K562 (cell line): ENCODE results near the gene AMH. TPM values are rescaled to one million over a fixed set of nuclear protein-coding genes. Genes with fewer than 3 reads are reported as not detected.

Experiments
- CHD1 ChIP-seq: fragments of 200-600 bp; sonication (generic); IDR thresholded peaks from one replicate; pipeline ENCODE4 v1.6.1; 2012; ENCODE audit warnings: mild to moderate bottlenecking, moderate library complexity, low read length, inconsistent platforms
- FOXA1 ChIP-seq: fragments of 450-650 bp; IDR thresholded peaks from 2 replicates; pipeline ENCODE4 v1.6.1; 2016; ENCODE audit warnings: mild to moderate bottlenecking, borderline replicate concordance
- KLF6 ChIP-seq: fragments of 250-450 bp; sonication (Bioruptor Pico); IDR thresholded peaks from 2 replicates; pipeline ENCODE4 v1.4.0; 2020; ENCODE audit warnings: mild to moderate bottlenecking, moderate library complexity, borderline replicate concordance
- LEF1 ChIP-seq: fragments of 450-650 bp; IDR thresholded peaks from 2 replicates; pipeline ENCODE4 v1.6.1; 2016; ENCODE audit warnings: mild to moderate bottlenecking
- MCM2 ChIP-seq: fragments of 450-650 bp; IDR thresholded peaks from 2 replicates; pipeline ENCODE4 v1.6.1; 2017; ENCODE audit warnings: low read depth, mild to moderate bottlenecking
- RBFOX2 ChIP-seq: fragments of 200-400 bp; formaldehyde crosslinking; IDR thresholded peaks from 2 replicates; pipeline ENCODE4 v1.6.1; 2017; ENCODE audit warnings: low read depth, mild to moderate bottlenecking, low read length, moderate library complexity
- RHOXF2B ChIP-seq: fragments of 250-450 bp; sonication (Bioruptor Pico); conservative IDR thresholded peaks from 2 replicates; pipeline ENCODE4 v1.5.1; 2021
- SIX5 ChIP-seq, 2 experiments: IDR thresholded peaks; 2 replicates each; pipeline ENCODE4 v1.6.1; 2011; ENCODE audit warnings: low read length in 2 of 2, borderline replicate concordance in 1 of 2, low read depth in 1 of 2, mild to moderate bottlenecking in 1 of 2, moderate library complexity in 1 of 2; ENCODE audit not compliant: insufficient read depth in 1 of 2
- STAT5A ChIP-seq: IDR thresholded peaks from 2 replicates; pipeline ENCODE4 v1.6.1; 2012; ENCODE audit warnings: low read length, inconsistent platforms, borderline replicate concordance
- TCF3 ChIP-seq: sonication (generic); formaldehyde crosslinking; IDR thresholded peaks from 2 replicates; pipeline ENCODE4 v1.4.0; 2020; ENCODE audit warnings: mild to moderate bottlenecking, missing genetic modification reagents
- TRIM24 ChIP-seq, 2 experiments: fragments of 450-650 bp; IDR thresholded peaks; 2 replicates each; pipeline ENCODE4 v1.6.1; 2016
- YBX1 ChIP-seq: fragments of 450-650 bp; IDR thresholded peaks from 2 replicates; pipeline ENCODE4 v1.7.1; 2016; ENCODE audit warnings: mild to moderate bottlenecking
- ZNF133 ChIP-seq: fragments of 250-450 bp; sonication (Bioruptor Pico); IDR thresholded peaks from 2 replicates; pipeline ENCODE4 v1.4.0; 2020; ENCODE audit warnings: mild to moderate bottlenecking
- ZNF197 ChIP-seq: fragments of 200-800 bp; sonication (Bioruptor generic); IDR thresholded peaks from 2 replicates; pipeline ENCODE4 v1.6.1; 2016; ENCODE audit warnings: low read depth, missing genetic modification characterization, missing compliant biosample characterization
- ZNF274 ChIP-seq: IDR thresholded peaks from 2 replicates; pipeline ENCODE4 v1.6.1; 2011; ENCODE audit warnings: low read depth, mild to moderate bottlenecking, low read length, moderate library complexity, borderline replicate concordance
- ZNF766 ChIP-seq: fragments of 200-800 bp; sonication (Bioruptor generic); conservative IDR thresholded peaks from 2 replicates; pipeline ENCODE4 v1.6.1; 2016; ENCODE audit warnings: missing genetic modification characterization, missing compliant biosample characterization
- polyA plus RNA-seq, 8 experiments: library from polyadenylated mRNA; depleted of rRNA in 4 of 8; stranded (reverse) in 5 of 8; unstranded in 3 of 8; fragments of >200 nt; fragmentation: Nextera tagmentation in 2 of 8; fragmentation: Illumina TruSeq in 1 of 8; extraction: Ambion mirVana in 2 of 8; extraction: Trizol in 1 of 8; gene quantifications; 2 replicates each; pipeline versions ENCODE4 v1.2.1 to v1.2.3, GENCODE V29; 2011 to 2014; ENCODE audit warnings: inconsistent platforms in 1 of 8, missing spikeins in 1 of 8
- total RNA-seq, 7 experiments: library from RNA; depleted of rRNA in 6 of 7; stranded (reverse); fragments of >200 nt in 6 of 7; fragmentation: Illumina TruSeq in 2 of 7; extraction: Trizol in 2 of 7; gene quantifications; 2 replicates each; pipeline versions ENCODE4 v1.2.1 to v1.2.3, GENCODE V29; 2011 to 2021; ENCODE audit warnings: low replicate concordance in 1 of 7
- TF ChIP-seq, protein P1 (sequence below): fragments of 450-650 bp; IDR thresholded peaks from 2 replicates; pipeline ENCODE4 v1.6.1; 2017; ENCODE audit warnings: antibody characterized with exemption, mild to moderate bottlenecking
- TF ChIP-seq, protein P2 (sequence below): fragments of 250-450 bp; sonication (Bioruptor Pico); IDR thresholded peaks from 2 replicates; pipeline ENCODE4 v1.9.0; 2021; ENCODE audit warnings: mild to moderate bottlenecking, inconsistent platforms
- TF ChIP-seq, protein P3 (sequence below): fragments of 450-650 bp; IDR thresholded peaks from 2 replicates; pipeline ENCODE4 v1.7.1; 2018; ENCODE audit warnings: mild to moderate bottlenecking, low read depth; ENCODE audit not compliant: partially characterized antibody

The AMH gene
- total and polyA plus RNA-seq, 9 of the 15 experiments (the other 6 are each of a cell fraction or from before 2014, with no cell fraction given): 0.29 to 27.4 (median 2.6) TPM; not detected in 2

DNA sequence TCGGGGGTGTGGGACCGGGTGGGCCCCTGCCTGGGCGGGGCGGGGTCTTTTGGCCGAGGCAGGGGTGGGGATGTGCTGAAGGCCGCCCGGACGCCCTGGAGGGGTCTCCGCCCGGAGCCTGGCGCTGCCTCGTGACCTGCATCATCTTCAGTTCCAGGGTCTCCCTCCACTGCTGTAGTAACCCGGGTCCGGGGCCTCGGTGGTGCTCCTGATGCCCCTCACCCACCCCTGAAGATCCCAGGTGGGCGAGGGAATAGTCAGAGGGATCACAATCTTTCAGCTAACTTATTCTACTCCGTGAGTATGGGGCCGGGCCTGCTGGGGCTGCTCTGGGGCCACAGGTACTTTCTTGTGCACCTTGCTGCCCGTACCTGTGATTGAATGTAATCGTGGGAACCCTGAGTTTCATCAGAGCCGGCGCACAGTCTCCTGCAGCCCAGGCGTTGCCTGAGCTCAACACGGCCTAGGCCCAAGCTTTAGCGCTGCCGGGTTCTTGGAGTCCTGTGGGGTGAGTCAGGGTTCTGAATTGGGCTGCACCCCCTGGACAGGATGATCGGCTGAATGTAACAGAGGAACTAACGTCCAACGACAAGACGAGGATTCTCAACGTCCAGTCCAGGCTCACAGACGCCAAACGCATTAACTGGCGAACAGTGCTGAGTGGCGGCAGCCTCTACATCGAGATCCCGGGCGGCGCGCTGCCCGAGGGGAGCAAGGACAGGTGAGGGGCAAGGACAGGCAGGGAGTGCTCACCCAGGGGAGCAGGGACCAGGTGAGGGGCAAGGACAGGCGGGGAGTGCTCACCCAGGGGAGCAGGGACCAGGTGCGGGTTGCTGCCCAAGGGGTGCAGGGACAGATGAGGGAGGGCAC, 22.3 kb downstream of the AMH start (continued):
- TF ChIP-seq, protein P1, sequence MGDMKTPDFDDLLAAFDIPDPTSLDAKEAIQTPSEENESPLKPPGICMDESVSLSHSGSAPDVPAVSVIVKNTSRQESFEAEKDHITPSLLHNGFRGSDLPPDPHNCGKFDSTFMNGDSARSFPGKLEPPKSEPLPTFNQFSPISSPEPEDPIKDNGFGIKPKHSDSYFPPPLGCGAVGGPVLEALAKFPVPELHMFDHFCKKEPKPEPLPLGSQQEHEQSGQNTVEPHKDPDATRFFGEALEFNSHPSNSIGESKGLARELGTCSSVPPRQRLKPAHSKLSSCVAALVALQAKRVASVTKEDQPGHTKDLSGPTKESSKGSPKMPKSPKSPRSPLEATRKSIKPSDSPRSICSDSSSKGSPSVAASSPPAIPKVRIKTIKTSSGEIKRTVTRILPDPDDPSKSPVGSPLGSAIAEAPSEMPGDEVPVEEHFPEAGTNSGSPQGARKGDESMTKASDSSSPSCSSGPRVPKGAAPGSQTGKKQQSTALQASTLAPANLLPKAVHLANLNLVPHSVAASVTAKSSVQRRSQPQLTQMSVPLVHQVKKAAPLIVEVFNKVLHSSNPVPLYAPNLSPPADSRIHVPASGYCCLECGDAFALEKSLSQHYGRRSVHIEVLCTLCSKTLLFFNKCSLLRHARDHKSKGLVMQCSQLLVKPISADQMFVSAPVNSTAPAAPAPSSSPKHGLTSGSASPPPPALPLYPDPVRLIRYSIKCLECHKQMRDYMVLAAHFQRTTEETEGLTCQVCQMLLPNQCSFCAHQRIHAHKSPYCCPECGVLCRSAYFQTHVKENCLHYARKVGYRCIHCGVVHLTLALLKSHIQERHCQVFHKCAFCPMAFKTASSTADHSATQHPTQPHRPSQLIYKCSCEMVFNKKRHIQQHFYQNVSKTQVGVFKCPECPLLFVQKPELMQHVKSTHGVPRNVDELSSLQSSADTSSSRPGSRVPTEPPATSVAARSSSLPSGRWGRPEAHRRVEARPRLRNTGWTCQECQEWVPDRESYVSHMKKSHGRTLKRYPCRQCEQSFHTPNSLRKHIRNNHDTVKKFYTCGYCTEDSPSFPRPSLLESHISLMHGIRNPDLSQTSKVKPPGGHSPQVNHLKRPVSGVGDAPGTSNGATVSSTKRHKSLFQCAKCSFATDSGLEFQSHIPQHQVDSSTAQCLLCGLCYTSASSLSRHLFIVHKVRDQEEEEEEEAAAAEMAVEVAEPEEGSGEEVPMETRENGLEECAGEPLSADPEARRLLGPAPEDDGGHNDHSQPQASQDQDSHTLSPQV: no peak
- TF ChIP-seq YBX1 (no peak), LEF1 (no peak), TRIM24 (IDR thresholded peaks at IDR 0.05) (no peak), ZNF133 (CRISPR knock-in tag) (no peak), TCF3 (no peak), ZNF274 (no peak), KLF6 (CRISPR knock-in tag) (no peak), STAT5A (no peak), SIX5 (IDR thresholded peaks at IDR 0.05; ENCODE audit: borderline replicate concordance in 1 of 2, insufficient read depth in 1 of 2, low read depth in 1 of 2, low read length in 2 of 2) (no peak), RHOXF2B (no peak), CHD1 (peak; percentile 43), ZNF766 (CRISPR knock-in tag) (no peak), MCM2 (no peak), FOXA1 (no peak), RBFOX2 (peak; percentile 70), ZNF197 (no peak)
- TF ChIP-seq, protein P2, sequence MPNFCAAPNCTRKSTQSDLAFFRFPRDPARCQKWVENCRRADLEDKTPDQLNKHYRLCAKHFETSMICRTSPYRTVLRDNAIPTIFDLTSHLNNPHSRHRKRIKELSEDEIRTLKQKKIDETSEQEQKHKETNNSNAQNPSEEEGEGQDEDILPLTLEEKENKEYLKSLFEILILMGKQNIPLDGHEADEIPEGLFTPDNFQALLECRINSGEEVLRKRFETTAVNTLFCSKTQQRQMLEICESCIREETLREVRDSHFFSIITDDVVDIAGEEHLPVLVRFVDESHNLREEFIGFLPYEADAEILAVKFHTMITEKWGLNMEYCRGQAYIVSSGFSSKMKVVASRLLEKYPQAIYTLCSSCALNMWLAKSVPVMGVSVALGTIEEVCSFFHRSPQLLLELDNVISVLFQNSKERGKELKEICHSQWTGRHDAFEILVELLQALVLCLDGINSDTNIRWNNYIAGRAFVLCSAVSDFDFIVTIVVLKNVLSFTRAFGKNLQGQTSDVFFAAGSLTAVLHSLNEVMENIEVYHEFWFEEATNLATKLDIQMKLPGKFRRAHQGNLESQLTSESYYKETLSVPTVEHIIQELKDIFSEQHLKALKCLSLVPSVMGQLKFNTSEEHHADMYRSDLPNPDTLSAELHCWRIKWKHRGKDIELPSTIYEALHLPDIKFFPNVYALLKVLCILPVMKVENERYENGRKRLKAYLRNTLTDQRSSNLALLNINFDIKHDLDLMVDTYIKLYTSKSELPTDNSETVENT: 0 out of 2 replicates have a peak, but pooled peaks have one; percentile 6
- TF ChIP-seq, protein P3, sequence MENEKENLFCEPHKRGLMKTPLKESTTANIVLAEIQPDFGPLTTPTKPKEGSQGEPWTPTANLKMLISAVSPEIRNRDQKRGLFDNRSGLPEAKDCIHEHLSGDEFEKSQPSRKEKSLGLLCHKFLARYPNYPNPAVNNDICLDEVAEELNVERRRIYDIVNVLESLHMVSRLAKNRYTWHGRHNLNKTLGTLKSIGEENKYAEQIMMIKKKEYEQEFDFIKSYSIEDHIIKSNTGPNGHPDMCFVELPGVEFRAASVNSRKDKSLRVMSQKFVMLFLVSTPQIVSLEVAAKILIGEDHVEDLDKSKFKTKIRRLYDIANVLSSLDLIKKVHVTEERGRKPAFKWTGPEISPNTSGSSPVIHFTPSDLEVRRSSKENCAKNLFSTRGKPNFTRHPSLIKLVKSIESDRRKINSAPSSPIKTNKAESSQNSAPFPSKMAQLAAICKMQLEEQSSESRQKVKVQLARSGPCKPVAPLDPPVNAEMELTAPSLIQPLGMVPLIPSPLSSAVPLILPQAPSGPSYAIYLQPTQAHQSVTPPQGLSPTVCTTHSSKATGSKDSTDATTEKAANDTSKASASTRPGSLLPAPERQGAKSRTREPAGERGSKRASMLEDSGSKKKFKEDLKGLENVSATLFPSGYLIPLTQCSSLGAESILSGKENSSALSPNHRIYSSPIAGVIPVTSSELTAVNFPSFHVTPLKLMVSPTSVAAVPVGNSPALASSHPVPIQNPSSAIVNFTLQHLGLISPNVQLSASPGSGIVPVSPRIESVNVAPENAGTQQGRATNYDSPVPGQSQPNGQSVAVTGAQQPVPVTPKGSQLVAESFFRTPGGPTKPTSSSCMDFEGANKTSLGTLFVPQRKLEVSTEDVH: no peak
